Measurements from ENCODE around the gene HMOX2. TPM values are rescaled to one million over a fixed set of nuclear protein-coding genes. Genes with fewer than 3 reads are reported as not detected.

HMOX2 gene
- total and polyA plus RNA-seq, 2 of the 13 experiments (the other 11 are each of a cell fraction or from before 2014, with no cell fraction given) = 60.3 to 70.4 TPM

- TF ChIP-seq ZSCAN5A (CRISPR knock-in tag; IDR thresholded peaks at IDR 0.05; ENCODE audit: borderline replicate concordance) (no peak; the same call in 1 of the 2 replicates), AFF4 (CRISPR knock-in tag; IDR thresholded peaks at IDR 0.05) (no peak), FOXO1 (CRISPR knock-in tag; IDR thresholded peaks at IDR 0.05) (peak; percentile 78), ZNF253 (CRISPR knock-in tag; IDR thresholded peaks at IDR 0.05; ENCODE audit: borderline replicate concordance) (no peak), EP300 (IDR thresholded peaks at IDR 0.05; ENCODE audit: low read depth in 2 of 2, low read length in 2 of 2) (peak; percentile 65 to 80; a peak in 3 of 4 replicates), EP300 (CRISPR knock-in tag; IDR thresholded peaks at IDR 0.05; ENCODE audit: borderline replicate concordance) (peak; percentile 71; the same call in 1 of the 2 replicates), GATAD1 (CRISPR knock-in tag; IDR thresholded peaks at IDR 0.05) (no peak), TBX3 (IDR thresholded peaks at IDR 0.05; ENCODE audit: borderline replicate concordance) (peak; percentile 47; the same call in 1 of the 2 replicates), ZNF512B (CRISPR knock-in tag; IDR thresholded peaks at IDR 0.05; ENCODE audit: borderline replicate concordance) (no peak), ZNF563 (CRISPR knock-in tag; IDR thresholded peaks at IDR 0.05) (no peak), ELK4 (CRISPR knock-in tag; IDR thresholded peaks at IDR 0.05; ENCODE audit: borderline replicate concordance) (no peak), ZNF280B (CRISPR knock-in tag; IDR thresholded peaks at IDR 0.05; ENCODE audit: borderline replicate concordance) (0 out of 2 replicates have a peak, but pooled peaks have one; percentile 33), NCOA5 (CRISPR knock-in tag; IDR thresholded peaks at IDR 0.05) (no peak)
Observed at GRCh38 chr16:4461250-4462085, 14.7 kb upstream of the HMOX2 start (continued).
